Panc1 (cell line): ENCODE data around the gene PRR20G. TPM values are rescaled to one million over a fixed set of nuclear protein-coding genes. Genes with fewer than 3 reads are reported as not detected.

Source experiments
- ATAC-seq: fragments of 200-7000 bp; cut with Tn5 transposase; 2 replicates; pipeline ENCODE4 v1.9.1; 2020; ENCODE audit warnings: mild to moderate bottlenecking, moderate library complexity
- BruUV-seq: library from RNA; stranded (reverse); fragments of 400-500 nt; replicated peaks from 2 replicates; lab custom pipeline; 2021; lab: Mats Ljungman, UMichigan
- CTCF ChIA-PET: fragments of 300-600 bp; sonication (Branson Sonifier 250); formaldehyde crosslinking; loops from one replicate; lab custom pipeline; 2022; ENCODE audit warnings: antibody characterized with exemption; lab: Charles Lee
- POLR2A ChIA-PET: fragments of 300-600 bp; sonication (Branson Sonifier 250); formaldehyde crosslinking; loops from one replicate; lab custom pipeline; 2022; ENCODE audit warnings: antibody characterized with exemption; lab: Charles Lee
- DNase-seq: peaks from one replicate; pipeline ENCODE4 v3.0.0-alpha.2; 2010; ENCODE audit warnings: low read depth, low spot score
- H3K27ac ChIP-seq: 2 replicates; pipeline ENCODE4 v1.5.1; 2011; ENCODE audit warnings: mild to moderate bottlenecking, low read length, inconsistent platforms
- H3K27me3 ChIP-seq: fragments of 200-500 bp; sonication (Bioruptor generic); 2 replicates; pipeline ENCODE4 v1.6.0; 2014; ENCODE audit warnings: low read length, inconsistent platforms; ENCODE audit not compliant: control insufficient read depth, insufficient read depth
- H3K36me3 ChIP-seq: fragments of 200-500 bp; sonication (Bioruptor generic); 2 replicates; pipeline ENCODE4 v1.5.1; 2014; ENCODE audit warnings: inconsistent platforms, mild to moderate bottlenecking, low read length, moderate library complexity; ENCODE audit not compliant: control insufficient read depth, insufficient read depth
- H3K4me1 ChIP-seq: 2 replicates; pipeline ENCODE4 v1.5.1; 2011; ENCODE audit warnings: inconsistent platforms, mild to moderate bottlenecking, low read length, moderate library complexity; ENCODE audit not compliant: control insufficient read depth, insufficient read depth
- H3K4me3 ChIP-seq, 2 experiments: 2 replicates each; pipeline ENCODE4 v1.5.1; 2011 to 2012; ENCODE audit warnings: low read depth in 2 of 2, low read length in 2 of 2, mild to moderate bottlenecking in 2 of 2, inconsistent platforms in 1 of 2, moderate library complexity in 1 of 2
- H3K9me3 ChIP-seq: fragments of 200-500 bp; sonication (Bioruptor generic); 2 replicates; pipeline ENCODE4 v1.5.1; 2014; ENCODE audit warnings: low read depth, mild to moderate bottlenecking, inconsistent platforms, low read length, moderate library complexity; ENCODE audit not compliant: control insufficient read depth, insufficient read depth
- CTCF ChIP-seq: fragments of 450-650 bp; IDR thresholded peaks from 2 replicates; pipeline ENCODE4 v1.5.1; 2017; ENCODE audit warnings: mild to moderate bottlenecking
- POLR2AphosphoS5 ChIP-seq: IDR thresholded peaks from 2 replicates; pipeline ENCODE4 v1.6.1; 2012; ENCODE audit warnings: mild to moderate bottlenecking, low read depth, low read length, moderate library complexity
- REST ChIP-seq, 2 experiments: IDR thresholded peaks; 2 replicates each; pipeline ENCODE4 v1.6.1; 2011 to 2012; ENCODE audit warnings: low read depth in 2 of 2, control low read depth in 1 of 2, low read length in 1 of 2, mild to moderate bottlenecking in 1 of 2, moderate library complexity in 1 of 2; ENCODE audit not compliant: insufficient read depth in 1 of 2
- SIN3A ChIP-seq: IDR thresholded peaks from 2 replicates; pipeline ENCODE4 v1.6.1; 2012; ENCODE audit warnings: low read depth, mild to moderate bottlenecking, low read length, moderate library complexity, borderline replicate concordance; ENCODE audit not compliant: insufficient read depth
- TCF7L2 ChIP-seq: IDR thresholded peaks from 2 replicates; pipeline ENCODE4 v1.6.1; 2011; ENCODE audit warnings: mild to moderate bottlenecking, low read depth, low read length, inconsistent platforms
- in situ Hi-C: cut with HindIII; loops from 2 replicates; pipeline ENCODE4 v1.10.0; 2016; ENCODE audit warnings: low sequenced_read_pairs, low pct_unique_long_range_greater_than_20kb
- intact Hi-C: fragments of 100-400 bp; cut with micrococcal nuclease; formaldehyde crosslinking; loops from one replicate; pipeline ENCODE4 v1.10.0; 2022; ENCODE audit not compliant: unreplicated experiment
- total RNA-seq: library from RNA; stranded (reverse); gene quantifications from one replicate; pipeline ENCODE4 v1.2.1, GENCODE V29; 2021; ENCODE audit not compliant: unreplicated experiment

The PRR20G gene
- total RNA-seq, 1 experiment from 2014 or later: not detected

DNA sequence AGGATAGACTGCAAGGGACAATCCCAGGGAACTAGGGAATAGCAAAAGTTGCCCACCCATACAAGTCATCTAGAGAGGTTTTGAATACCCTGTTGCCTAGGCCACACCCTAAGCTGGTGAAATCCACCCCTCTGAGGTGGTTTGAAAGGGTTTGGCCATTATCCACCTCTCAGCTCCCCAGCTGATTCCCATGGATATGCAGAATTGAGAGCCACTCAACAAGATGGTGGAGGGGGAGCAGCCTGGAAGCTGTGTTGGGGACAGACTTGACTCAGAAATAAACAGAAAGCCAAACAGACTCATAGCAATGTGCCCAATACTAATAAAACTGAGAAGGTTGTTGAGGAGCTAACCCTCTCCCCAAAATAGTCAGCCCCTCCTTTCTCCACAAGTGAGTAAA, 10.9 kb downstream of the PRR20G start:
- BruUV-seq: no TSS peak
- ChIA-PET POLR2A (no interaction called here), CTCF (no interaction called here)
- ATAC-seq (no peak), DNase-seq (no peak)
- Histone ChIP-seq H3K27me3 (peaks cover 2% of the 10 kb centered on the region; the same call in 1 of the 2 replicates), H3K9me3 (no peaks in the 10 kb centered on the region), H3K27ac (no peak overlapping the region), H3K4me3 (no peak overlapping the region), H3K36me3 (no peaks in the 10 kb centered on the region), H3K4me1 (no peaks in the 10 kb centered on the region)
- in situ Hi-C loops (no loop called here), intact Hi-C loops (no loop called here)
- TF ChIP-seq TCF7L2 (no peak), POLR2AphosphoS5 (no peak)

DNA sequence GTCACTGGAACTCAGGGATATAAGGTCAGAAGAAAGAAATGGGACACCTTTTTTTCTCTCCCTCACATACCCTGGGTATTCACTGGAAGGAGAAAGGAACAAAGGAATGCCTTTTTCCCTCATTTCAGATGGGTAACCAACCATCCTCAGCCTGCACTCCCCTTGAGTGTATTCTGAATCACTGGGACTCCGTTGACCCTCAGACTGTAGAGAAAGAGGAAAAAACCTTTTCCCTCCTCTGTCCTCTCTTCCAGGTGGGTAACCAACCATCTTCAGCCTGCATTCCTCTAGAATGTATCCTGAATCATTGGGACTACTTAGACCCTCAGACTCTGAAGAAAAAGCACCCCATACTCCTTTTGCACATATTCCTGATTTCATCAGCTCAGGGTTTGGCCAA, 11.4 kb downstream of the PRR20G start:
- no TSS peak for BruUV-seq
- TF ChIP-seq REST (IDR thresholded peaks at IDR 0.05; ENCODE audit: insufficient read depth in 1 of 2, low read depth in 2 of 2, low read length in 1 of 2) (no peak), CTCF (no peak), SIN3A (no peak), TCF7L2 (no peak), POLR2AphosphoS5 (no peak)
- Histone ChIP-seq H3K4me3 (no peak overlapping the region), H3K27ac (no peak overlapping the region), H3K4me1 (no peaks in the 10 kb centered on the region), H3K27me3 (peaks cover 2% of the 10 kb centered on the region; the same call in 1 of the 2 replicates), H3K36me3 (no peaks in the 10 kb centered on the region), H3K9me3 (no peaks in the 10 kb centered on the region)
- CTCF ChIA-PET: no interaction called here
- no peak for ATAC-seq
- DNase-seq: no peak
- POLR2A ChIA-PET: no interaction called here
- in situ Hi-C loops (no loop called here), intact Hi-C loops (no loop called here)

- no TSS peak for BruUV-seq
- DNase-seq: no peak
- Histone ChIP-seq H3K9me3 (no peaks in the 10 kb centered on the region), H3K27ac (no peak overlapping the region), H3K27me3 (peaks cover 5% of the 10 kb centered on the region; the same call in 1 of the 2 replicates), H3K36me3 (no peaks in the 10 kb centered on the region), H3K4me1 (no peaks in the 10 kb centered on the region), H3K4me3 (no peak overlapping the region)
- POLR2A ChIA-PET: no interaction called here
- ATAC-seq: no peak
- in situ Hi-C loops (no loop called here), intact Hi-C loops (no loop called here)
- CTCF ChIA-PET: no interaction called here
- TF ChIP-seq SIN3A (no peak), POLR2AphosphoS5 (no peak), TCF7L2 (no peak), REST (IDR thresholded peaks at IDR 0.05; ENCODE audit: insufficient read depth in 1 of 2, low read depth in 2 of 2, low read length in 1 of 2) (no peak), CTCF (no peak)
Observed at GRCh38 chr3:127275287-127275781, 12.5 kb downstream of the PRR20G start.
